ENCODE measurements around the gene UGT1A4.

Gene UGT1A4

DNA sequence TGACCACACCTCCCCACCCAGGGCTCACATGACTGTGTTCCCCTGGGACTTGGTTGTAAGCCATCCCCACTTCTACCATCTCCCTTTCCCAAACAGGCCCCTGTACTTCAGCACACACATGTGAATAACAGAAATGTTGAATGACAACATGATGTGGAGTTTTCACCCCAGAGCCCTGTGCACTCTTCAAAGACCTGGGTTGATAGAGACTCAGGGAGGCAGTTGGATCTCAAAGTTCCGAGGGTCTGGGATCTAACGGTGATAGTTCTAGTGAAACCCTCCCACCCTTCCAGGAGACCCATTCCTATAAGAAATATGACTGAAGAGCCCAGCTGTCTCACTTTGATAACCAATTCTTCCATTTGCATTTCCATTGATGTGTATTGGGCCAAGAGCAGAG, 59.5 kb downstream of the UGT1A4 start, which contains the start of gene MROH2A:
TSS of gene MROH2A (plus strand) at position 301 of the 400 bp plus-strand sequence. CDS start 1,029 bp downstream, outside the sequence.
- no peak within 1 kb of the TSS for H3K4me3 Mint-ChIP-seq
- H3K36me3 Mint-ChIP-seq (ENCODE audit: low read depth): no peaks in the 10 kb centered on the region
- peaks cover 20% of the 10 kb centered on the region for H3K9me3 Mint-ChIP-seq
- peaks cover 25% of the 10 kb centered on the region for H3K27me3 Mint-ChIP-seq
- H3K27ac Mint-ChIP-seq: no peak within 1 kb of the TSS
- H3K4me1 Mint-ChIP-seq (ENCODE audit: low read depth): no peaks in the 10 kb centered on the region

DNA sequence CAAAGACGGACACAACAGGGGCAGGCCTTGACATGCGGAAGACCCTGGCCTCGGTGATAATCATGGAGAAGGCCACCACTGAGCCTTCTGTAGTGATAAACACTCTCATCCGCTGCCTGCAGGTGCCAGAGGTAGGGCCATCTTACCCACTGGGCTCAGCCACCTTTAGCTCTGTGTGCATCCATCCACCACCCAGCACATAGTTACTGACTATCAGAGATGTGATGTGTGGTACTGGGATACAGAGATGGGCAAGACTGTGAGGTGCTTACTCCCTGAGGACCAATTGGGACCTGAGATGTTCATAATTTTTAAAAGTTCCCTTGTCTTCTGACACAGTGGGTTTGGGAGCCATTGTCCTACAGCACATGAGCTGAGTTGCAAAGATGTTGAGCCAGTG, 61.2 kb downstream of the UGT1A4 start:
- no peak overlapping the region for H3K27ac Mint-ChIP-seq
- no peak overlapping the region for H3K4me3 Mint-ChIP-seq
- peaks cover 20% of the 10 kb centered on the region for H3K9me3 Mint-ChIP-seq
- no peaks in the 10 kb centered on the region for H3K36me3 Mint-ChIP-seq (ENCODE audit: low read depth)
- H3K4me1 Mint-ChIP-seq (ENCODE audit: low read depth): no peaks in the 10 kb centered on the region
- peaks cover 27% of the 10 kb centered on the region for H3K27me3 Mint-ChIP-seq

DNA sequence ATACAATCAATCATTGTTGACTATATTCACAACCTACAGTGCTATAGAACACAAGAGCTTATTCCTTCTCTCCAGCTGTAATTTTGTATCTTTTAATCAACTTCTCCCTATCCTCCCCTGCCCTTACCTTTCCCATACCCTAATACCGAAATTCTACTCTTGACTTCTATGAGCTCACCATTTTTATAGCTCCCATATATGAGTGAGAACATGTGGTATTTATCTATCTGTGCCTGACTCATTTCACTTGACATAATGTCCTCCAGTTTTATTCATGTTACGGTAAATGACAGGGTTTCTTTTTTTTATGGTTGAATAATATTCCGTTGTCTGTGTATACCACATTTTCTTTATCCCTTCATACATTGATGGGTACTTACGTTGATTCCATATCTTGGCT, 62.2 kb downstream of the UGT1A4 start:
- H3K36me3 Mint-ChIP-seq (ENCODE audit: low read depth): no peaks in the 10 kb centered on the region
- no peak overlapping the region for H3K4me3 Mint-ChIP-seq
- no peaks in the 10 kb centered on the region for H3K4me1 Mint-ChIP-seq (ENCODE audit: low read depth)
- no peak overlapping the region for H3K27ac Mint-ChIP-seq
- H3K9me3 Mint-ChIP-seq: peaks cover 18% of the 10 kb centered on the region
- H3K27me3 Mint-ChIP-seq: peaks cover 23% of the 10 kb centered on the region

DNA sequence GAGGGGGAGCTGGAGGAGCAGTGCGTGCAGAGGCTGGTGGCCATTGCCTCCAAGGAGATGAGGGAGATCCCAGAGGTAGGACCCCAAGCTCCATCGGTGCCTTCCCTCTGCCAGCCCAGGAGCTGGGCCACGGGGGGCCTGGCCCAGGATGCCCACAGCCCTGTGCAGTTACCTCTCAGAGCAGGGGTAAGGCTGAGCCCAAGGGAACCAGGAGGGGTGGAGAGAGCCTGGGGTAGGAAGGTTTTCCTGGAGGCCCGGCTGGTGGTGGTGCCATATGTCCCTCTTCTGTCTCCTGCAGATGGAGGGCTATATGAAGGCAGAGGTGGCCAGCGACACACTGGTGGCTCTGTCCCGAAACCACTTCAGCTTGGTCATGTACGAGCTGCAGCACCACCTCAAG, 71.0 kb downstream of the UGT1A4 start:
- Mint-ChIP-seq H3K27ac (no peak overlapping the region), H3K4me1 (ENCODE audit: low read depth) (no peaks in the 10 kb centered on the region), H3K27me3 (peaks cover 6% of the 10 kb centered on the region), H3K9me3 (peaks cover 10% of the 10 kb centered on the region), H3K4me3 (no peak overlapping the region), H3K36me3 (ENCODE audit: low read depth) (no peaks in the 10 kb centered on the region)

DNA sequence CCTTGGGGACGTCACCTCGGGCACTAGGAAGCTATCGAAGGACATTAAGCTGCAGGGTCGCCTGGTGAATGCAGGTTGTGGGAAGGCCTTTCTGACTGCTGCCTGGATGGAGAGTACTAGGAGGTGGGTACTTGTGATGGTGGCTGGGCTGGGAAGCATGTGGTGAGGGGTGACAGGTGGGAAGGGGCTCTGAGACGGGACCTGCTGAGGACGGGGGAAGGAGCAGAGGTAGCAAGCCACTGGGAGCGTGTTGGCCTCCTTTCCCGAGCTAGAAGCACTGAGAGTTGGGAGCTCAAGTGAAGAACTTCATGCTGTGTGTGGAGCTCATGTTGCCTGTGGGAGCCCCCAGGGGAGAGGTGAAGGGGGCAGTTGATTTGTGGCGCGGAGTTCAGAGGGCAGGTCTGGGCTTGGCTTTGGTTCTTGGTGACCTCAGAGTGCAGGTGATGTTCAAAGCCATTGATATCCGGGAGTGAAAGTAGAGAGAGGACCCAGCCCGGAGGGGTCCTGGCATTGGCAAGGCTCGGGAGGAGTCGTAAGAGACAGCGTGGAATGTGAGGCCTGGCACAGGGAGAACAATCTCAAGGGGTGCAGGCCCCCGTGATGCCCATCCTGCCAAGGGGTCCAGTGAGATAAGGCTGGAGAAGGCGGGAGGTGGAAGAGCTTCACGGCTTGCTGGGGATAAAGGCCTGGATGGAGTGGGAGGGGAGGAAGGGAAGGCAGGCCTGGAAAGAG, 72.8 kb downstream of the UGT1A4 start:
- no peak overlapping the region for H3K27ac Mint-ChIP-seq
- H3K9me3 Mint-ChIP-seq: peaks cover 2% of the 10 kb centered on the region
- no peaks in the 10 kb centered on the region for H3K4me1 Mint-ChIP-seq (ENCODE audit: low read depth)
- no peak overlapping the region for H3K4me3 Mint-ChIP-seq
- no peaks in the 10 kb centered on the region for H3K36me3 Mint-ChIP-seq (ENCODE audit: low read depth)
- H3K27me3 Mint-ChIP-seq: peaks cover 2% of the 10 kb centered on the region

DNA sequence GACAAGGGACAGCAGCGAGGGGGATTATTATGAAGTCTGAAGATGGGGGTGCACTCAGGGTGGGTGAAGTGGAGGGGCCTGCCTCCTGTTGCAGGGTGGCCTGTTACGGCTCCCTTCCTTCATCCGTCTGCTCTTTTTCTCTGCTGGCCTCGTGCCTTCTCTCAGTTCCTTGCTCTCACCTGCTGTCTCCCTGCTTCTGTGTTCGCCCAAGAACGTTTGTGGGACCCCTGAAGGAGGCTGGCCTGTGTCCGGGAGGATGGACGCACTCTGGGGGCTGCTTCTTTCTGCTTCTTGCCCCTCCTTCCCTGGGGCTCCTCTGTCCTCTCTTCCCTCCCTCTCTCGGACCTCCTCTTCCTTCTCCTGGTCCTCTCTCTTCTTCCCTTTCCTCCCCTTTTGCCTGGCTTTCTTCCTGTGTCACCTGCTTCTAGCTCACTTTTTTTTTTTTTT, 73.4 kb downstream of the UGT1A4 start:
- no peaks in the 10 kb centered on the region for H3K27me3 Mint-ChIP-seq
- H3K36me3 Mint-ChIP-seq (ENCODE audit: low read depth): no peaks in the 10 kb centered on the region
- H3K27ac Mint-ChIP-seq: no peak overlapping the region
- H3K4me3 Mint-ChIP-seq: no peak overlapping the region
- no peaks in the 10 kb centered on the region for H3K9me3 Mint-ChIP-seq
- H3K4me1 Mint-ChIP-seq (ENCODE audit: low read depth): no peaks in the 10 kb centered on the region

DNA sequence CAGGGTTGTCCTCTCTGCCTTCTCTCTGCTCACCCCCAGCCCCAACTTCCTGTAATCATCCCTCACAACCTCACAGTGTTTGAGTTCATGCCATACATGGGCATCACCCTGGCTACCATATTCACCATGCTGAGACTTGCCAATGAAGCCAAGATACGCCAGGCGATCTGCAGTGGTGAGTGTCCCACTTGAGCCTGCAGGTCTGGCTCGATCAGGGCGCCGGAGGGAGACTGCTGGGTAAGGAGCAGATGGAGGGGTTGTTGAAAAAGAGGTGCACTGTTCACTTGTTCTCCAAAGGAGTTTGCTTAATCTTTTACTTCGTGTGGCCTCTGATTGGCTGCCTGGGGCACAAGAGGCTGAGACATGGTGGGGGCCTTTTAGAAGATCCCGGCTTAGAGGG, 74.2 kb downstream of the UGT1A4 start:
- Mint-ChIP-seq H3K36me3 (ENCODE audit: low read depth) (no peaks in the 10 kb centered on the region), H3K4me3 (no peak overlapping the region), H3K27me3 (no peaks in the 10 kb centered on the region), H3K9me3 (no peaks in the 10 kb centered on the region), H3K4me1 (ENCODE audit: low read depth) (no peaks in the 10 kb centered on the region), H3K27ac (no peak overlapping the region)

DNA sequence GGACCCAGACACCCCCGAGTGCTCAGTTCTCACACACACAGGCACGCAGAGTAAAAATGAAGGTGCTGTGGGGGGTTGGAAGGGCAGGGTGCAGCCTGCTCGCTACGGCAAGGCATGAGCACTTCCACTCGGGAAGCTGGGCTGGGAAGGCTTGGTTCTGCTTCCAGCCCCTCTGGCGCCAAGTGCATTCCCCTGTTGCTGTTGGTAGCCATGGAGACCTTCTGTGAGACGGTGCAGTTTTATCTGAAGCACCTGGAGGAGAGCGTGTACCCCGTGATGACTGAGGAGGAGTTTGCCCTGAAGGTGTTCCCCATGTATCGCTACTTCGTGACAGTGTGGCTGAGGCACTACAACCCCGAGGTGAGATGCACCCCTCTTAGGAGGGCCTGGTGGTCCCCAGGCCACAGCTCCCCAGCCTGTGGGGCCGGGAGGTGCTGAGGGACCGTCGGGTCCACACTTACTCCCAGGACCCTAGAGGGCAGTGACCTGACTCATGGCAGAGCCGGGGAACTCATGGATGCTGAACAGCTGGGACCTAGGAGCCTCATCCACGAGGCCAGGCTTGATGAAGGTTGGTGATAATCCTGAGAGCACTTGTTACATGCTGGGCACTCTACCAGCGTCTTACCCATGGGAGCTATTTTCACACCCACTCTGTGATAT, 75.1 kb downstream of the UGT1A4 start:
- no peaks in the 10 kb centered on the region for H3K9me3 Mint-ChIP-seq
- H3K27ac Mint-ChIP-seq: no peak overlapping the region
- no peaks in the 10 kb centered on the region for H3K4me1 Mint-ChIP-seq (ENCODE audit: low read depth)
- H3K27me3 Mint-ChIP-seq: no peaks in the 10 kb centered on the region
- H3K4me3 Mint-ChIP-seq: no peak overlapping the region
- no peaks in the 10 kb centered on the region for H3K36me3 Mint-ChIP-seq (ENCODE audit: low read depth)

DNA sequence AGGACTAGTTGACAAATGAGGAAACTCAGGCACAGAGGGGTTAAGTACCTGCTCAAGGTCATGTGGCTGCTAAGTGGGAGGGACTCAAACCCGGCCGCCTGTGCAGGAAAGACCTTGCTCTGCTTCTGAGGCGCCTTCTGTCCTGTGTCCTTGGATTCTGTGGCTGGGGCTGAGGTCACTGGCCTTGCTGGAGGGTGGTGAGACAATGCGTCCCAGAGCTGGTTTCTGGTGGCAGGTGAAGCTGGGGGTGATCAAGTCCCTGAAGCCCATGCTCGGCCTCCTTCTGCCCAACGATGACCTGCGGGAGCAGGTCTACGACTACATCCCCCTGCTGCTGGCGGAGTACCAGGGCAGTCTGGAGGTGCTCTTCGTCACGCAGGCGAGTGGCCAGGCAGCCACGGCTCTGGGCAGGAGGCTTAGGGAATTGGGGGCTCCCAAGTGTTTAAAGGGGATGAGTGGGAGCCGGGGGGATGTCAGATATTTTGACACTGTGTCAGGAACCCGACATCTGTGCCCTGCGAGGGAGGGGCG, 75.7 kb downstream of the UGT1A4 start:
- H3K4me1 Mint-ChIP-seq (ENCODE audit: low read depth): no peaks in the 10 kb centered on the region
- no peaks in the 10 kb centered on the region for H3K36me3 Mint-ChIP-seq (ENCODE audit: low read depth)
- no peak overlapping the region for H3K27ac Mint-ChIP-seq
- no peaks in the 10 kb centered on the region for H3K9me3 Mint-ChIP-seq
- H3K27me3 Mint-ChIP-seq: no peaks in the 10 kb centered on the region
- no peak overlapping the region for H3K4me3 Mint-ChIP-seq

DNA sequence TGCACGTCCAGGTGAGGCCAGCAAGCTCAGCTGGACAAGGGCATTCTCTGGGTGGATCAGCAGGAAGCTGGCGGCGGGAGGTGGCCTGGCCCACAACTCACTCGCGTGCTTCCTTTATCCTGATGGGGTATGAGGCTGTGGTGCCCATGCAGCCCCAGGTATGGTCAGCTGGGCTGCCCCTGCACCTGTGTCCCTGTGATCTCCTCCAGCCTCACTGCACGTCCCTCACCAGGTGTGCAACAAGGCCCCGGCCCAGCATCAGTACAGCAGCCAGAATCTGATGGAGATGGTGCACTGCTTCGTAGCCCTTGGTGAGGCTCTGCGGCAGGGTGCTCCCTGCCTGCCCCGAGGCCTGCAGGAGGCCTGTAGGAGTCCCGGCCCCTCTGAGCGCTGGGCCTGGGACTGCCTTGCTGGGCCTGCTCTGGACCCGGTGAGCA, 77.2 kb downstream of the UGT1A4 start:
- no peaks in the 10 kb centered on the region for H3K27me3 Mint-ChIP-seq
- no peaks in the 10 kb centered on the region for H3K36me3 Mint-ChIP-seq (ENCODE audit: low read depth)
- peaks cover 5% of the 10 kb centered on the region for H3K9me3 Mint-ChIP-seq
- no peak overlapping the region for H3K27ac Mint-ChIP-seq
- no peaks in the 10 kb centered on the region for H3K4me1 Mint-ChIP-seq (ENCODE audit: low read depth)
- H3K4me3 Mint-ChIP-seq: no peak overlapping the region

DNA sequence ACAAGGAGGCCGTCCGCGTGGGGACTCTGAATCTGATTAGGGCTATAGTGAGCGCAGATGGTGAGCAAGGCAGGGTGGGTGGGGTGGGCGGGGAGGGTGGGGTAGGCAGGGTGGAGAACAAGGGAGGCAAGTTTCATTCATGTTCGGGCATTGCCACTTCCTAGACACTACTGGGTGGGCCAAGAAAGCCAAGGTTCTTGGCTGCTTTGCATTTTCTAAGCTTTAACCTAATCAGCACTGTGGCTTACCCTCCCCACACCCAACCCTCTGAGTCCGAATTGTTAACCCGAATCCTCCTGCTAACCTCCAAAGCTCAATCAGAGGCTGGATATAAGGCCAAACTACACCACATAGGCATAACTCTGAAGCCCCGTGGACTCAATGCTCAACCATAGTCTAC, 77.7 kb downstream of the UGT1A4 start:
- no peaks in the 10 kb centered on the region for H3K4me1 Mint-ChIP-seq (ENCODE audit: low read depth)
- no peak overlapping the region for H3K4me3 Mint-ChIP-seq
- no peaks in the 10 kb centered on the region for H3K27me3 Mint-ChIP-seq
- H3K36me3 Mint-ChIP-seq (ENCODE audit: low read depth): no peaks in the 10 kb centered on the region
- H3K27ac Mint-ChIP-seq: no peak overlapping the region
- H3K9me3 Mint-ChIP-seq: peaks cover 5% of the 10 kb centered on the region

DNA sequence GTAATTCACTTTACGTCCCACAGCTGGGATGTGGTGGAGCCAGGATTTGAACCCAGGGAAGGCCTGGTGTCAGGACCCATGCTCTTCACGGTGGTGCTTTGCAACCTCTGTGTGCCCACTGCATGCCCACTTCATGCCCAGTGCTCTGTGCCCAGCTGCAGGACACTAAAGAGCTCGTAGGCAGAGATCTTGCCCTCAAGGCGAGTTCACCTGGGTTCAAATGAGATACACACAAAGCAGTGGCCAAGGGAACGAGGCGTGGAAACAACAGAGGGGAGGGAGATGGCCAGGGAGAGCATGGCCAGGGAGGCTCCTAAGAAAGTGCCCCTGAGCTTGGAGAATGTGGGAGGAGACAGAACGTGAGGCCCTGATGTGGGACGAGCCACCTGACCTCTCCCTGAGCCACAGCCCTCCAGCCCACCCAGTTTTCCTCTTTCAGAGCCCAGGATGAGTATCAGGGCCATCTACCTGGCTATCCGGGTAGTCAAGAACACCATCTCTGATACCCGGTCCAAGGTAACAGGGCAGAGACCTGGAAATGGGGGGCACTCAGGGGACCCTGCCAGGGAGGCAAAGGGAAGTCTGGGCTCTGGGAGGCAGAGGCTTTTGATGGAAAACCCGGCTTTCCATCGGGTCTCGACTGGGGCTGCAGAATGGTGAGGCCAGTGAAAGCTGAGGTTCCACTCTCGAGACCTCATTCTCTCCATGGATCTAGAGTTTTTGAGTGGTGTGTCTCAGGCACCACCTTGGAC, 80.0 kb downstream of the UGT1A4 start:
- peaks cover 5% of the 10 kb centered on the region for H3K9me3 Mint-ChIP-seq
- H3K36me3 Mint-ChIP-seq (ENCODE audit: low read depth): no peaks in the 10 kb centered on the region
- no peak overlapping the region for H3K27ac Mint-ChIP-seq

DNA sequence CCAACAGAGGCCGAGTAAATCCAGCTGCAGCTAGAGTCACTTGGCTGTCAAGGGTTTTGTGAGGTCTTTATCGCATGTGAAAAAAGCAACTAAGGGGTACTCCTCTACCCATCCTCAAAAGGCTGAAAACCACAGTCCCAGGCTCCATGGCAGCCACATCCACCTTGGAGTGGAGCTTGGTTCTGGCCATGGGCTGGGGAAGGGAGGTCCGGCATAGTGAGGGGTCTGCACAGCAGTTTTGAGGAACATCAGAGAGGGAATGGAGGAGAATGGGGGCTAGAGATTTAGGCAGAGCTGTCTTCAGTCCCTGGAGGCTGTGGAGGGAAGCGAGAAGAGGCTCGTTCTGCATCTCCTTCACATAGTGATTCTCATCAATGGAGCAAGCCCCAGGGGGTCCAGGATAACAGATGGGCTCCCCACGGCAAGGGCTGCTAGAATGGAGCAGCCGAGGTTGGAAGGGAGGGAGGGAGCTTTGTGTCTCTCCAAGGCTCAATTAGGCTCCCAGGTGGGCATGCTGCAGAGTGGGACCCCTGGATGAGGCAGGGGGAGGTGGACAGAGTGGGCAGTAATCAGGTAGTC, 80.6 kb downstream of the UGT1A4 start:
- Mint-ChIP-seq H3K9me3 (peaks cover 5% of the 10 kb centered on the region), H3K27ac (no peak overlapping the region), H3K27me3 (peaks cover under 1% of the 10 kb centered on the region), H3K36me3 (ENCODE audit: low read depth) (no peaks in the 10 kb centered on the region), H3K4me1 (ENCODE audit: low read depth) (no peaks in the 10 kb centered on the region), H3K4me3 (no peak overlapping the region)

More for the DNA sequence above, 80.0 kb downstream of the UGT1A4 start:
- Mint-ChIP-seq H3K27me3 (no peaks in the 10 kb centered on the region), H3K4me1 (ENCODE audit: low read depth) (no peaks in the 10 kb centered on the region), H3K4me3 (no peak overlapping the region)

DNA sequence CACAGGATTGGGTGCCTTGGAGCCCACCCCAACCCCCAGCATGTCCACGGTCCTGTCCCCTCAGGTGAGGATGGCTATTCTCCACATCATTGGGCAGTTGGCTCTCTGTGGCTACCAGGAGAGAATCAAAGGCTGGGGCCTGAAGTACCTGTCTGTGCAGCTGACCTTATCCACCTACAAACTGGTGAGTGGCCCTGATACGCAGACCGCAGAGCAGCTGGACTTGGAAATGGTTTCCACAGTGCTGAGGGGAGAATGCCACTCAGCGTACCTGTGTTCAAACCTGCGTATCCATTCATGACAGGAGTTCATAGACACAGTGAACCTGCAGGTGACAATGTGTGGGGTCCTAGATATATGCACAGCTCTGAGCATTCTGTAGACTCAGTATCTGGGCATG, 81.2 kb downstream of the UGT1A4 start:
- no peak overlapping the region for H3K27ac Mint-ChIP-seq
- no peak overlapping the region for H3K4me3 Mint-ChIP-seq
- H3K36me3 Mint-ChIP-seq (ENCODE audit: low read depth): no peaks in the 10 kb centered on the region
- peaks cover 3% of the 10 kb centered on the region for H3K27me3 Mint-ChIP-seq
- peaks cover 5% of the 10 kb centered on the region for H3K9me3 Mint-ChIP-seq
- no peaks in the 10 kb centered on the region for H3K4me1 Mint-ChIP-seq (ENCODE audit: low read depth)

DNA sequence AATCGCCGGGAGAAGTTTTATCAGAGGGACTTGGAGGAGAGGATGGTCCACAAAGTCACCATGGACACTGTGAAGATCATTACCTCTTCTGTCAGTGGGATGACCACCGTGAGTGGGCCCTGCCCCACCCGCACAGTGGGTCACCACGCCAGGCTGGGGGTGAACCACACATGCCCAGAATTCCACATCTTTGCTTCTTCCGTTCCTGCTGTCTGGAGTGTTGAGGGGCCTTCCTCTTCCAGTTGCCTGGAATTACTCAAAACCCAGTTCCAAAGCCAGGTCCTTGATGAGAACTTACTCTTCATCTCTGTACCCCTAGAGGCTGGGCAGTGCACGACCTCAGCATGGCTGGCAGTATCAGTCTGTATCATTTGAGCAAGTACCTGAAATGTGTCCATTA, 81.7 kb downstream of the UGT1A4 start:
- peaks cover 5% of the 10 kb centered on the region for H3K9me3 Mint-ChIP-seq
- H3K36me3 Mint-ChIP-seq (ENCODE audit: low read depth): no peaks in the 10 kb centered on the region
- peaks cover 3% of the 10 kb centered on the region for H3K27me3 Mint-ChIP-seq
- H3K4me1 Mint-ChIP-seq (ENCODE audit: low read depth): no peaks in the 10 kb centered on the region
- H3K27ac Mint-ChIP-seq: no peak overlapping the region
- H3K4me3 Mint-ChIP-seq: no peak overlapping the region
